Mononuclear cell (primary cell): Measurements from ENCODE around the gene ZFR. TPM values are rescaled to one million over a fixed set of nuclear protein-coding genes. Genes with fewer than 3 reads are reported as not detected.
"Not testable (repeated sequence)": the region's sequence is repeated elsewhere in the genome, so short reads cannot be mapped to it uniquely, and the experiment has no call there.

Source experiments
- H3K27me3 ChIP-seq: 2 replicates; pipeline ENCODE4 v1.6.0; 2011; ENCODE audit warnings: low read length, control low read depth; ENCODE audit not compliant: insufficient read depth
- H3K4me1 ChIP-seq: 2 replicates; pipeline ENCODE4 v1.5.1; 2011; ENCODE audit warnings: mild to moderate bottlenecking, low read length, control low read depth; ENCODE audit not compliant: insufficient read depth
- H3K4me3 ChIP-seq: 2 replicates; pipeline ENCODE4 v1.5.1; 2011; ENCODE audit warnings: mild to moderate bottlenecking, low read length, moderate library complexity
- H3K9me3 ChIP-seq: 2 replicates; pipeline ENCODE4 v1.5.1; 2011; ENCODE audit warnings: low read depth, mild to moderate bottlenecking, control low read depth, low read length
- total RNA-seq: library from RNA; depleted of rRNA; stranded (reverse); fragments of >200 nt; gene quantifications from one replicate; pipeline ENCODE4 v1.2.3, GENCODE V29; 2012

ZFR gene
- total RNA-seq, 1 donor: 91.8 TPM

GRCh38 chr5:32405507-32405906 lies 39.0 kb downstream of the ZFR start:
- no peak overlapping the region for H3K4me3 ChIP-seq
- H3K4me1 ChIP-seq: no peaks in the 10 kb centered on the region

DNA sequence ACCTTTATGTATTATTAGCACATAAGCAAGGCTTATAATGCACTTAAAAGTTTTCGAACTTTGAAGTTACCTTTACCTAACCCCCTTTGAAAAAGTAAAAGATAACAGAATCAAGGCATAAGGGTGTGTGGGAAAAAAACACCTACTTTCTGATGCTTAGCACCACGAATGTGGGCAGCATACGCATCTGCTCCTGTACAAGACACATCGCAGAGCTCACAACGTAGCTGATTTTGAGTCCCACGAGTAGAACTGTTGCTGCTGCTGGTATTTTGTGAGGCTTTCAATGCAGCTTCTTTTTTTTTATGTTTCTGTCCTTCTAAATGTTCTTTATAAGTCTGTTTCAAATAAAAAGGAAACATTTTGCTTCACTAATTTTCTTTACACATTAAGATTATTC lies 40.8 kb downstream of the ZFR start:
- no peaks in the 10 kb centered on the region for H3K27me3 ChIP-seq
- no peaks in the 10 kb centered on the region for H3K4me1 ChIP-seq
- no peak overlapping the region for H3K4me3 ChIP-seq
- no peaks in the 10 kb centered on the region for H3K9me3 ChIP-seq

More at GRCh38 chr5:32405507-32405906, 39.0 kb downstream of the ZFR start:
- H3K9me3 ChIP-seq: no peaks in the 10 kb centered on the region
- H3K27me3 ChIP-seq: no peaks in the 10 kb centered on the region

DNA sequence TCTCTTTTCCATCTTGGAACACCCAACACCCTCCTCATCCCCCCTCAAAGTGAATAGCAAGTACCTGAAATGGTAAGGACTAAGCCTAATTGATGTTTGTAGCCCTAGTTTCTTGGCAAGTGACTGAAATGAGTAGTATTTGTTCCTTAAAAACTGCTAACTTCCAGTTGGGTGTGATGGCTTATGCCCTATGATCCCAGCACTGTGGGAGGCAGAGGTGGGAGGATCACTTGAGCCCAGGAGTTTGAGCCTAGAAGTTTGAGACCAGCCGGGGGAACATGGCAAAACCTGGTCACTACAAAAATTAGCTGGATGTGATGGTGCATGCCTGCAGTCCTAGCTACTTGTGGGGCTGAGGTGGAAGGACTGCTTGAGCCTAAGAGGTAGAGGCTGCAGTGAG lies 44.1 kb downstream of the ZFR start:
- H3K4me3 ChIP-seq: no peak overlapping the region
- H3K27me3 ChIP-seq: no peaks in the 10 kb centered on the region
- no peaks in the 10 kb centered on the region for H3K9me3 ChIP-seq
- H3K4me1 ChIP-seq: no peaks in the 10 kb centered on the region

DNA sequence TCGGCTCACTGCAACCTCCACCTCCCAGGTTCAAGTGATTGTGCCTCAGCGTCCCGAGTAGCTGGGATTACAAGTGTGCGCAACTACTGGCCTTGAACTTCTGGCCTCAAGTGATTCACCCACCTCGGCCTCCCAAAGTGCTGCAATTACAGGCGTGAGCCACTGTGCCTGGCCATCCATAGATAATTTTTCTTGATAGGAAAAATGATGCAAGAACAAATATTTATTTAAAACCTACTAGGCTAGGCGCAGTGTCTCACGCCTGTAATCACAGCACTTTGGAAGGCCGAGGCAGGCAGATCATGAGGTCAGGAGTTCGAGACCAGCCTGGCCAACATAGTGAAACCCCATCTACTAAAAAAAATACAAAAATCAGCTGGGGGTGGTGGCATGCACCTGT lies 45.8 kb downstream of the ZFR start:
- not testable (repeated sequence) for H3K9me3 ChIP-seq, H3K4me1 ChIP-seq, H3K27me3 ChIP-seq, H3K4me3 ChIP-seq

DNA sequence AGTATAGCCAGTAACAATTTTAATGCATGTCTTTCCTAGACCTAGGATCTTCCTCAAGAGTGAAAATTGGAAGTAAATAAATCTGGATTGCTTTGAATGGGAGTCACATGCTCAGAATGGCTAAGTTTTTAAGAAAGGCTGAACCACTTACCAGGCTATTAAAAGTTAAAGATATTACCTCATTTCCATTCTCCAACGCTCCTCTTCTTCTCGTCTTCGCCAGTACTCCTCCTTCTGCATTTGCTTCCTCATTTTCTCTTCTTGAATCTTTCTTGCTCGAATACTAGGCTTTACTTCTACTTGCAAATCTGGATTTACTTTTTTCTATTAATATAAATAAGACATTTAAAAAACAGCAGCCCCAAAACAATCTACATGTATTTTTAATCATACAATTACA lies 49.6 kb downstream of the ZFR start:
- Histone ChIP-seq H3K4me1 (peaks cover 15% of the 10 kb centered on the region), H3K9me3 (no peaks in the 10 kb centered on the region)

GRCh38 chr5:32392039-32392438 lies 52.5 kb downstream of the ZFR start:
- no peaks in the 10 kb centered on the region for H3K27me3 ChIP-seq
- no peak overlapping the region for H3K4me3 ChIP-seq
- H3K4me1 ChIP-seq: peaks cover 29% of the 10 kb centered on the region
- H3K9me3 ChIP-seq: no peaks in the 10 kb centered on the region

More for the DNA sequence above, 49.6 kb downstream of the ZFR start:
- H3K4me3 ChIP-seq: no peak overlapping the region
- H3K27me3 ChIP-seq: no peaks in the 10 kb centered on the region

DNA sequence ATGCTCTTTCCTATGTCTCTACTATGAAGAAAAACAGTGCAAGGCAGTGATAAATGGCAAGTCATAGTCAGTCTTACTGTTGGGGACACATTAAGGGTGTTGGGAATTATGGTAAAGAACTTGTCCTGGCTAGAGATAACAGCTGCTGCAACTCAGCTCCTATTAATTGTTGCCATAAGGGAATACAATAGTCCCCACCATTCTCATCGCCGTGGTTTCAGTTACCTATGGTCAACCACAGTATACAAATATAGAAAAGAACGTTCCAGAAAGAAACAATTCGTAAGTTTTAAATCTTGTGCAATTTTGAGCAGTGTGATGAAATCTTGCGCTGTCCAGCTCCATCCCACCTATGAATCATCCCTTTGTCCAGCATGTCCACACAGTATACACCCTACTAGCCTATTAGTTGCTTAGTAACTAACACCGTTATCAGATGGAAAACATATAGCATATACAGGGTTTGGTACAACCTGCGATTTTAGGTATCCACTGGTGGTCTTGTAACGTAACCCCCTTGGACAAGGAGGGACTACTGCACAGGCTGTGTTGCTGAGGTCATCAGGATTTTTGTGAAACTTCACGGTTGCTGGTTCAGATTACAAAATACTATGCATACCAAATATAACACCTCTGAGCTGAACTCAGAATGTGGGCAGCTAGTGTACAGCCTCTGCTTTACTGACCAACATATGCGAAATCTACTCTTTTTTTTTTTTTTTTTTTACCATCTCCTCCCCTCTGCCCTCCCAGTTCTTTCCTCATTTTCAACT lies 53.5 kb downstream of the ZFR start:
- H3K4me3 ChIP-seq: no peak overlapping the region
- H3K9me3 ChIP-seq: no peaks in the 10 kb centered on the region
- H3K27me3 ChIP-seq: no peaks in the 10 kb centered on the region
- peaks cover 29% of the 10 kb centered on the region for H3K4me1 ChIP-seq

DNA sequence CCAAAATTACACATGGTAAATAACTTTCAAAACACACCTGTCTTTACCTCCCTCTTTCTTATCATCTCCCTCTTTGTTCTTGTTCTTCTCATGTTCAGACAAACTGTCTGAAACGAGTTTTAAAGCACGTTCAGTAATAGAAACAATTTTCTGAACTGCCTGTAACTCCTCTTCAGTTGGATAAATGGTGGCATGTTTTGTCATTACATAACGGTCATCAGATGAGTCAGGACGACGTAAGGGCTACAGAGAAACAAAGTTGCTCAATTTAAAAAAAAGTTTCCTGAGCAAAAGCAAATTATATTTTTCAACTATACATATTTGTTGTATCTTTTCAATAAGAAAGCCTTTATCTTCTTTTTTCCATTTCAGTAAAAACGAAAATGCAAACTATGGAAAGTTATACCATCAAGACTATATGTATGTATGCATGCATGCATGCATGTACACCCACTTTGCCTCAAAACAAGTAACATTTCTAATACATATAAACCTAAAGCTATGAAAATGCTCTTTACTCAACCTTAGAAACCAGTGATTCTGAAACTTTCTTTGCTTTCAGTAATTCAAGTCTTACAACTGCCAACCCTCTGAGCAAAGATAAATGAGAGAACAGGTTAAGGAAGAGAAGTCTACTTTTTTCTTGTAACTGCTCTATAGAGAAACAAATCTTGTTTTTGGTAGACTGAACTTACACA lies 56.0 kb downstream of the ZFR start:
- H3K9me3 ChIP-seq: no peaks in the 10 kb centered on the region
- H3K4me1 ChIP-seq: peaks cover 29% of the 10 kb centered on the region
- H3K4me3 ChIP-seq: no peak overlapping the region
- H3K27me3 ChIP-seq: no peaks in the 10 kb centered on the region

DNA sequence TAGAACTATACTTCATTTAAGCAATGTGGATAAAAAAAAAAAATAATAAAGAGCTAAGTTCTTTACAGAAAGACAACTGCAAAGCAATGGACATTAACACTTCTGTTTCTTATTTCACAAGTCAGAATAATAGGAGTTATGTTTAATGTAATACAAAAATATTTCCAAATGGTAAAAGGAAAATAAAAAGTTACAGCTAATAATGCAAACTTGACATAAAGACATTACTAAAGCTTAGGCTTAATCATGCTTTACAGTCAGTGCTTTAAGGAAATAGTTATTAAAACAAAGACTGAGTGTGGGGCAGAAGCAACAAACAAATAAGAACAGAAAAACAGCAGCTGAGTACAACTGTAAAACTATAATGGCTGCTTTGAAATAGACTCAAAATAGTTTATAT lies 56.7 kb downstream of the ZFR start:
- Histone ChIP-seq H3K9me3 (no peaks in the 10 kb centered on the region), H3K4me1 (peaks cover 29% of the 10 kb centered on the region), H3K27me3 (no peaks in the 10 kb centered on the region), H3K4me3 (no peak overlapping the region)

- Histone ChIP-seq H3K27me3 (no peaks in the 10 kb centered on the region), H3K4me1 (peaks cover 29% of the 10 kb centered on the region), H3K9me3 (no peaks in the 10 kb centered on the region), H3K4me3 (no peak overlapping the region)
These were observed 57.3 kb downstream of the ZFR start for GRCh38 chr5:32387211-32387610.

GRCh38 chr5:32384621-32385020 lies 59.9 kb downstream of the ZFR start:
- Histone ChIP-seq H3K4me3 (no peak overlapping the region), H3K9me3 (no peaks in the 10 kb centered on the region), H3K4me1 (peaks cover 14% of the 10 kb centered on the region), H3K27me3 (no peaks in the 10 kb centered on the region)

- Histone ChIP-seq H3K27me3 (no peaks in the 10 kb centered on the region), H3K4me1 (peaks cover 7% of the 10 kb centered on the region), H3K9me3 (no peaks in the 10 kb centered on the region), H3K4me3 (no peak overlapping the region)
These were observed 61.0 kb downstream of the ZFR start for GRCh38 chr5:32383586-32383985.

- Histone ChIP-seq H3K27me3 (no peaks in the 10 kb centered on the region), H3K4me3 (no peak overlapping the region)
These were observed 61.5 kb downstream of the ZFR start for GRCh38 chr5:32383065-32383464.

DNA sequence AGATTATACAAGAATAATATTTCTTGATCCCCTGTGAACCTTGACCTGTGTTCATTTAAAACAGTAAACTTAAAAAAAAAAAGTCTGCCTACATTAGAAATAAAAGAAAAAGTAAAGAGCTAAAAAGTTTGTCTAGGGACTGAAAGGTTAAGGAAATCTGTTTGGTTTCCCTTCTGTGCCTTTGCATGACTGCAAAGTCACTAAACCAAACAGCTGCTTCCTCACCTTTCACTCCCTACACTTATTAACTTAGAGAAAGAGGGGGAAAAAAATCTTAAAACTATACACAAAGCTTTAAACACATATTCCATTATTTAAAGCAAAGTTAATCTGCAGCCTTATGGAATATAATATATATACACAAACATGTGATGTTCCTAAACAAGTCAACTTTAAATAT lies 65.1 kb downstream of the ZFR start:
- Histone ChIP-seq H3K9me3 (no peaks in the 10 kb centered on the region), H3K27me3 (no peaks in the 10 kb centered on the region), H3K4me3 (no peak overlapping the region)

More at GRCh38 chr5:32383065-32383464, 61.5 kb downstream of the ZFR start:
- H3K4me1 ChIP-seq: peaks cover 3% of the 10 kb centered on the region
- H3K9me3 ChIP-seq: no peaks in the 10 kb centered on the region

GRCh38 chr5:32378966-32379365 lies 65.6 kb downstream of the ZFR start:
- Histone ChIP-seq H3K27me3 (no peaks in the 10 kb centered on the region), H3K4me1 (no peaks in the 10 kb centered on the region), H3K9me3 (no peaks in the 10 kb centered on the region), H3K4me3 (no peak overlapping the region)

More for the DNA sequence above, 65.1 kb downstream of the ZFR start:
- H3K4me1 ChIP-seq: no peaks in the 10 kb centered on the region
